NOMO-1 treated with DMSO at 0.1 percent for 48 hours (cell line): ENCODE data around the gene UTP3.
"Not testable (repeated sequence)": the region's sequence is repeated elsewhere in the genome, so short reads cannot be mapped to it uniquely, and the experiment has no call there.

ENCODE experiments used
- DNase-seq: peaks from one replicate; lab custom pipeline; 2025; ENCODE audit not compliant: unreplicated experiment; lab: John Stamatoyannopoulos, UW

UTP3 gene

DNA sequence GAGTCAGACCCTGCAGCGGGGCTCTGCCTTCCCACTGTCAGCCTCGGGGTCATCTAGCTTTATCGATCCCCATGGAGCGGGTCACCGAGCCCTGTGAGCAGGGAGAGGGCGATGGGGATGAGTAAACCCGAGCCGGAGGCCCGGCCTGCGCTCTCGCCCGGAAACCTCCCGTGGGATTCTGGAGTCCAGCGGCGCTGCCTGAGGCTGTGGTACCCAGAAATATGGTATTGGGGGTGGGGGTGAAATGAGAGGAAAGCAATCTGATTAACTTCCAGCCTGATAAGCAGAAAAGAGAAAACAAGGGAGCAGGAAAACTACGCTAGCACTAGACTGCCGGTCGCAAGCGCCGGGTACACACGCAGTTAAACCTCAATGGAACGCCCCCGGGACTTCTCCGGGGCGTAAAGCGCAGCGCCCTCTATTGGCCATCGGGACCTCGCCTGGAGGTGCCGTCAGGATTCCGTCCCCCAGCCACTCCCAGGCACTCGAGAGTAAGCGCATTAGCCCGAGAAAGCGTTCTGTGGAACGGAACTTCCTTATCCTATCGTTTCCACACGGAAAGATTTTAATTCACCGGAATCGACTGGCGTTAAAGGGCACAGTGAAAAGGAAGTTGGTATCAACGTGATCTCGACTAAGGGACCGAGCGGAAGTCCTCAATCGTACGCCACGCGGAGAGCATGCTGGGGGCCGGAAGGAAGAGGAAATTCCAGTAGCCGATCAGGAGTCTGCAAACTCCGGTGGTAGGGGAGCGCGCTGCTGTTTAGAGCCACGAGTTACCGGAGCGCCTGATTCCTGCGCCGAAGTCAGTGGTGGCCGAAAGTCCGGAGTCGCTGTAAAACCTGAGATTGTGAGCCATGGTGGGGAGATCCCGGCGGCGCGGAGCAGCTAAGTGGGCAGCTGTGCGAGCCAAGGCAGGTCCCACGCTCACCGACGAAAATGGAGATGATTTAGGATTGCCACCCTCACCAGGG, at the start of gene UTP3:
TSS of gene UTP3 (plus strand) at position 712 of the 974 bp plus-strand sequence. CDS start at position 858, 146 bp downstream.
- peak; percentile 98 for DNase-seq

DNA sequence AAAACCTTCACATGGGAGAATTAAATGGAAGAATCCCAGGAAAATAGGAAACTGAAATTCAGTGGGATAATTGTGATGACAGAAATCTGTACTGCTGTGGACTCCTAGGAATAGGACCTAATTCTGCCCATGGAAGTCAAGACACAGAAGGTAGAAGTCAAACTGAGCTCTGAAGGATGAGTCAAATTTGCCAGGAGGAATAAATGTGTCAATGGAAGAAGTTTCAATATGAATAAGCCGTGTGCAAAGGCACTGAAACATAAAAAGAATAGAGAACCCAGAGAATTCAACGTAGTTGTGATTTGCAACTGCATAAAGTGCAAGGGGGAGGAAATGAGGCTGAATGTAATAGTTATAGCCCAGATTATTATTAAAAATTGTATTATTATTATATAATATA, 48.1 kb upstream of the UTP3 start:
- DNase-seq, result no peak

GRCh38 chr4:70650741-70651140, 37.6 kb upstream of the UTP3 start:
- not testable (repeated sequence) for DNase-seq

- peak; percentile 57 for DNase-seq
These were observed 36.3 kb upstream of the UTP3 start for GRCh38 chr4:70651864-70652506.

GRCh38 chr4:70654605-70655011, 33.7 kb upstream of the UTP3 start:
- DNase-seq, result no peak

GRCh38 chr4:70657326-70657725, 31.0 kb upstream of the UTP3 start:
- no peak for DNase-seq

DNA sequence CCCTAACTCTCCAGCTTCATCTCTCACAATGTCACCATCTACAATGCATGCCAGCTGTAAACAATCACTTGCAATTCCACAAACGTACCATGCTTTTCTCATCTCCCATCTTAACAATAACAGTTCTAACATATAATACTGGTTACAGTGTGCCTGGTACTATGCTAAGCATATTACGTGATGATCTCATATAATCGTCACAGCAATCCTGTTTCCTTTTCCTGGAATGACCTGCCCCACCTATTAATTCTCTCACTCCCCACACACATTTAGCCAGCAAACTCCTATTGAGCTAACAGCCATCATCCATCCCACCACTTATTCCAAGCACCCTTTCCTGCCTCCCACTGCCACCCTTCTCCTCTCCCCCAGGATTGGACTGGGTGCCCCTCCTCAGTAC, 29.9 kb upstream of the UTP3 start:
- DNase-seq, result no peak

DNA sequence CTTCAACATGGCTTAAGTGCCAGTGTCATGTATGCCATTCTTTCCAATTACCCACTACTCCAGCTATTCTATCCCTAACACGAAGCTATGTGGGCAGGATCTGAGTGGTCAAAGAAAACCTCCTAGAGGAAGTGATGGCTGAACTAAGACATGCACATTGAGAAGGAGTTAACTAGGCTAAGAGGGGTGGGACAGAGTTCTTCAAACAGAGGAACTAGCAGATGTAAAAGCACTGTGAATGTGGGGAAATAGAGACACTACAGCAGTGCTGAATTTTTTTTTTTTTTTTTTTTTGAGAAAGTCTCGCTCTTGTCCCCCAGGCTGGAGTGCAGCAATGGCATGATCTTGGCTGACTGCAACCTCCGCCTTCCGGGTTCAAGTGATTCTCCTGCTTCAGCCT, 28.2 kb upstream of the UTP3 start:
- DNase-seq, result peak; percentile 8

- DNase-seq, result not testable (repeated sequence)
These were observed 26.9 kb upstream of the UTP3 start for GRCh38 chr4:70661309-70661922.

GRCh38 chr4:70666369-70666768, 22.0 kb upstream of the UTP3 start, which contains the start of gene JCHAIN:
Gene JCHAIN, minus strand, starts transcription at chr4:70666508. Its CDS starts 18 bp downstream, at chr4:70666490.
- peak; percentile 56 for DNase-seq

DNA sequence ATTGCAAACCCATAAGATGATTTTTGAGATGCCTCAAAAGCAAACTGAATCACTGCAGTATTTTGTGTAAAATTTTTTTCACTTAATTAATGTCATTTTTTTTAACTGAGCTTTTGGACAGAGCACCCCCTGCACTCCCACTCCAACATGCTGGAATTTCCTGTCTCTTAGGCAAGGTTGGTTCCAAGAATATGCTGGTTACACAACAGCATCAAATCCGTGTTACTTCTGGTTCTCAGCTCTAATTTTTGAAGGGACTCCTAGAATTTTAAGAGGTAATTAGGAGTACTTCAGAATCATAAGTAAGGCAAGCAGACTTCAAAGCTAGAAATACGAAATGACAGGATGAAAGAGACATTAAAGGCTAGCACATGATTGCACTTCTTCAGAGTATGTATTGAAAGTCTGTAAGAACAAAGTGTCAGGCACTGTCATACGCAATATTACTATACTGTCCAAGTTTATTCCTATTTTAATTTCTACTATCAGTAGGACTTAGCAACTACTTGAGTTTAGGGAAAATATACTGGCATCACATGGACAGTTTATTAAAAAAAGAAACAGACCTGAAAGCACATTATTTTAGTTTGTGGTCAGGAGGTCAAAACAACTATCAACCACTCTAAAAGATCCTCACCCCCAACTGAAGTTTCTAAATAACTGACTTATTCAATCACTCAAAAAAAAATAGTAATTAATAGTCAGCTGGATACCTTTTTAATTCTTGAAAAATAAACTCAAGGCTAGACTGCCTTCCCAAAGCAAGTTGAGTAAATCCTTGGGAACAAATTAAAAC, 20.4 kb upstream of the UTP3 start:
- no peak for DNase-seq

- DNase-seq, result no peak
These were observed 17.9 kb upstream of the UTP3 start for GRCh38 chr4:70670332-70671014.

- peak; percentile 47 for DNase-seq
These were observed 17.2 kb upstream of the UTP3 start for GRCh38 chr4:70671091-70671490.

DNA sequence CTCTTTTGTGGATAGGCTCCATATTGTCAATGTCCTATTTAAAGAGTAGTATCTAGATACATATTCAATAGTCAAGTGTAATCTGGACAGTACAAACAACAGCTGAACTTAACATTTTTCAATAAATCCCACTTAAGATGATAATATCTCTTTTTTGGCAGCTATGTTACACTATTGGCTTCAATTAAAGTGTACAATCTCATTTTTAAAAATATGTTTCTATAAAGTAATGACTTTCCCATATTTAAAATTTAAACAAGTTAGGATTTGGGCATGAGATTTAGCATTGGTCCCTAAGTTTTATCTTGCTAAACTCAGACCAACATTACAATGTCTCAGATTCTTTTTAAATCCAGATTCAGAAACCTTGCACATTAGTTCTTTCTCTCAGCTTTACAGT, 14.1 kb upstream of the UTP3 start:
- no peak for DNase-seq

- no peak for DNase-seq
These were observed 13.6 kb upstream of the UTP3 start for GRCh38 chr4:70674731-70675130.

- no peak for DNase-seq
These were observed 11.7 kb upstream of the UTP3 start for GRCh38 chr4:70676554-70677090.

DNA sequence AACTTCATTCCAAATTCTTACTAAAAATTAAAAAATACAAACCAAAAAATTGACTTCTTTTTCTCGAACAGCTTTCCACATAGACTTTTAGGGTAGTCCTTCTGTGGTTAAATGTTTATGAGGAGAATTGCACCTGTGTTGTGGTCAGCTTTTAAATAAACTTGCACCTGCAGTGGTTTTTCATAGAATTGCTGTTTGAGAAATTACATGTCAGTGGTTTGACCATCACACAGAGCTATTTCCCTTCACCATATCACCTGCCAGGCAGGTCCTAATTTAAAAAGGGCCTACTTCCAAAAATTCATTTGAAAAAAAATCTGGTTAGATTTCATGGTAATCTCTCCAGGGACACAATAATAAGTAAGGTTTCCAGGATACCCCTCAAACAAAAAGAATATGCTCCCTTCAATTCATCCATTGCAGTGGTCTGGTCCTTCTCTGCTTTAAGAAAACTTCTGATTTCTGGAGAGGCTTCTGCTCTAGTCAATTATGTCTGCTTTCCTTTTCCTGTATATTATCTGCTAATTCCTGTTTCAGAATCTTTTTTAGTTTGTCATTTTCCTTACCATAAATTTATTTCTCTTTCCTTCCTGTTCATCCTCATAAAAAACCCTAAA, 9.8 kb upstream of the UTP3 start:
- DNase-seq, result no peak

DNA sequence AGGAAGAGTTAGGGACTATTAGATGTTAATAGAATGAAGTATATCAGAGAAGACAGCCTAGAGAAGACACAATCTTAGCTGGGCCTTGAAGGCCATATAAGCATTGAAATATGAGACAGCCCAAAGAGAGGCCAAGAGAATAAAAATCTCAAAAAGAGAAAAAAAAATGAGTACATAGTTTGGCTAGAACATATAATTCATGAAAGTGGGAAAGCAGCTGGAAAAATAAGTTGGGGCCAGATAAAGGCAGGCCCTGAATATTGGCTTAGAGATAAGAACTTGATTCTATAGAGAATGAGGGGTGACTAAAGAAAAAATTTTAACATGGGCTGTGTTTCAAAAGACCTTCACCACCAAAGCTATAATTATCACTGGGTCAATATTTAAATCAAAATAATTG, 7.4 kb upstream of the UTP3 start:
- no peak for DNase-seq

DNA sequence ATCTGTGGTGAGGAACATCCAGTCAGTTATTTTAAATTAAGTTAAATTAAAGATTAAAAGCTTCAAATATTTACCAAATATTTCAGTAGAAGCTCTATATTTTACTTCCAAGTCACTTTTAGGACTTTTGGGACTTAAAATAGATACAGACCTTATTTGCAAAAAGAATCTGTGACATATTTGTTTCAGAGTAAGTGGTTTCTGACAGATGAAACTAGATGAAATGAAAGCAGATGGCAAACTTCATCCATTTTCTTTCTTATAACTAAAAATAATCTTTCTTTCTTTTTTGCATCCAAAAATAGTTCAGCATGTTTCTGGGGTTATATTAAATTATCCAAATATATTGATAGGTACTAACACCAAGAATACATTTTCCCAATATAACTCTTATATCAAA, 6.6 kb upstream of the UTP3 start:
- DNase-seq, result no peak

GRCh38 chr4:70682142-70682541, 6.2 kb upstream of the UTP3 start:
- not testable (repeated sequence) for DNase-seq
